OCI-LY3 (cell line): ENCODE results near the gene USP46.

Experiments
- H2AFZ ChIP-seq: fragments of 200-600, 300-600 bp; shearing (Covaris generic); 2 replicates; pipeline ENCODE4 v1.6.0; 2014; ENCODE audit warnings: antibody characterized with exemption, low read depth, low read length
- H3K27ac ChIP-seq: fragments of 200-600, 300-600 bp; sonication (generic); 2 replicates; pipeline ENCODE4 v1.5.1; 2014; ENCODE audit warnings: mild to moderate bottlenecking, low read length, moderate library complexity, mixed read lengths
- H3K27me3 ChIP-seq: fragments of 200-600, 300-600 bp; sonication (generic); 2 replicates; pipeline ENCODE4 v1.6.1; 2014; ENCODE audit warnings: low read depth, low read length, mixed read lengths
- H3K36me3 ChIP-seq: fragments of 200-600, 300-600 bp; sonication (generic); replicated peaks from 2 replicates; pipeline ENCODE3; 2014; ENCODE audit warnings: low read depth, low read length, mixed read lengths
- H3K4me1 ChIP-seq: fragments of 300-600, 200-600 bp; sonication (generic); 2 replicates; pipeline ENCODE4 v1.6.1; 2014; ENCODE audit warnings: low read length, mixed read lengths
- H3K4me2 ChIP-seq: fragments of 200-600, 300-600 bp; sonication (generic); 2 replicates; pipeline ENCODE4 v1.6.1; 2014; ENCODE audit warnings: low read length, mixed read lengths
- H3K4me3 ChIP-seq: fragments of 300-600, 200-600 bp; sonication (generic); 2 replicates; pipeline ENCODE4 v1.5.1; 2014; ENCODE audit warnings: antibody characterized with exemption, mild to moderate bottlenecking, low read length, moderate library complexity
- H3K79me2 ChIP-seq: fragments of 300-600, 200-600 bp; shearing (Covaris generic); 2 replicates; pipeline ENCODE4 v1.6.1; 2014; ENCODE audit warnings: mild to moderate bottlenecking, low read length, mixed read lengths
- H3K9ac ChIP-seq: fragments of 300-600, 200-600 bp; shearing (Covaris generic); 2 replicates; pipeline ENCODE4 v1.6.0; 2014; ENCODE audit warnings: mild to moderate bottlenecking, low read length, moderate library complexity
- H3K9me3 ChIP-seq: fragments of 200-600, 300-600 bp; shearing (Covaris generic); 2 replicates; pipeline ENCODE4 v1.6.1; 2014; ENCODE audit warnings: low read length, mixed read lengths; ENCODE audit not compliant: insufficient read depth
- H4K20me1 ChIP-seq: fragments of 200-600, 300-600 bp; sonication (generic); 2 replicates; pipeline ENCODE4 v1.6.1; 2016; ENCODE audit warnings: low read length, mixed read lengths; ENCODE audit not compliant: insufficient read depth
- CTCF ChIP-seq: fragments of 200-600, 300-600 bp; sonication (generic); IDR thresholded peaks from 2 replicates; pipeline ENCODE4 v1.5.1; 2014; ENCODE audit warnings: antibody characterized with exemption, low read length, low read depth
- EZH2phosphoT487 ChIP-seq: fragments of 200-600 bp; shearing (Covaris generic); IDR thresholded peaks from 2 replicates; pipeline ENCODE4 v1.6.1; 2018; ENCODE audit warnings: antibody characterized with exemption, mixed run types, low read depth

The USP46 gene

GRCh38 chr4:52579602-52580272 lies 79.4 kb downstream of the USP46 start:
- no peak overlapping the region for H3K4me2 ChIP-seq
- H3K79me2 ChIP-seq = no peaks in the 10 kb centered on the region
- H4K20me1 ChIP-seq = no peaks in the 10 kb centered on the region
- no peak overlapping the region for H3K4me3 ChIP-seq
- peaks cover 8% of the 10 kb centered on the region for H3K4me1 ChIP-seq
- no peaks in the 10 kb centered on the region for H3K36me3 ChIP-seq
- TF ChIP-seq EZH2phosphoT487 = no peak
- no peak for TF ChIP-seq CTCF
- H3K9ac ChIP-seq = no peak overlapping the region
- no peak overlapping the region for H3K27ac ChIP-seq
- no peaks in the 10 kb centered on the region for H3K9me3 ChIP-seq
- no peaks in the 10 kb centered on the region for H3K27me3 ChIP-seq
- no peak overlapping the region for H2AFZ ChIP-seq

- no peak overlapping the region for H3K9ac ChIP-seq
- no peaks in the 10 kb centered on the region for H3K27me3 ChIP-seq
- H3K27ac ChIP-seq = no peak overlapping the region
- no peak overlapping the region for H2AFZ ChIP-seq
- no peaks in the 10 kb centered on the region for H3K36me3 ChIP-seq
- no peak overlapping the region for H3K4me3 ChIP-seq
- no peak overlapping the region for H3K4me2 ChIP-seq
- H3K9me3 ChIP-seq = no peaks in the 10 kb centered on the region
- H4K20me1 ChIP-seq = no peaks in the 10 kb centered on the region
- TF ChIP-seq EZH2phosphoT487 (no peak), CTCF (no peak)
- H3K4me1 ChIP-seq = peaks cover 8% of the 10 kb centered on the region
- no peaks in the 10 kb centered on the region for H3K79me2 ChIP-seq
Observed at GRCh38 chr4:52578951-52579350, 80.2 kb downstream of the USP46 start.

DNA sequence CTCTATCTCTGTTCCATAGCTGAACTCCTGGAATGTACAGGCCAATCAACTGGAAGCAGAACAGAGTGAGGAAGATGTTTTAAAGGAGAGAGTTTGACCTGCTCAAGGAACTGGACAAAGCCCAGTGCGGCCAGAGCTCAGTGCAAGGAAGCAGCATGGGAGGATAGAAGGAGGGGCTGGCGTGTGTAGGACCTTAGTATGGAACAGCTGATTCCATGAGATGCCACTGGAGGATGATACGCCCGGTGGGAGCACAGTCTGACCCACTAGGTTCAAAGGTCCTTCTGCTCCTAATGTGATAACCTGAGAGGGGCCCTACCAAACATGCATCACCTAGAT lies 81.5 kb downstream of the USP46 start:
- Histone ChIP-seq H3K79me2 (no peaks in the 10 kb centered on the region), H3K4me3 (no peak overlapping the region), H3K9ac (no peak overlapping the region), H4K20me1 (no peaks in the 10 kb centered on the region), H3K27me3 (no peaks in the 10 kb centered on the region), H2AFZ (no peak overlapping the region), H3K27ac (no peak overlapping the region), H3K9me3 (no peaks in the 10 kb centered on the region), H3K36me3 (no peaks in the 10 kb centered on the region), H3K4me1 (peaks cover 8% of the 10 kb centered on the region), H3K4me2 (no peak overlapping the region)
- TF ChIP-seq CTCF (no peak), EZH2phosphoT487 (no peak)

DNA sequence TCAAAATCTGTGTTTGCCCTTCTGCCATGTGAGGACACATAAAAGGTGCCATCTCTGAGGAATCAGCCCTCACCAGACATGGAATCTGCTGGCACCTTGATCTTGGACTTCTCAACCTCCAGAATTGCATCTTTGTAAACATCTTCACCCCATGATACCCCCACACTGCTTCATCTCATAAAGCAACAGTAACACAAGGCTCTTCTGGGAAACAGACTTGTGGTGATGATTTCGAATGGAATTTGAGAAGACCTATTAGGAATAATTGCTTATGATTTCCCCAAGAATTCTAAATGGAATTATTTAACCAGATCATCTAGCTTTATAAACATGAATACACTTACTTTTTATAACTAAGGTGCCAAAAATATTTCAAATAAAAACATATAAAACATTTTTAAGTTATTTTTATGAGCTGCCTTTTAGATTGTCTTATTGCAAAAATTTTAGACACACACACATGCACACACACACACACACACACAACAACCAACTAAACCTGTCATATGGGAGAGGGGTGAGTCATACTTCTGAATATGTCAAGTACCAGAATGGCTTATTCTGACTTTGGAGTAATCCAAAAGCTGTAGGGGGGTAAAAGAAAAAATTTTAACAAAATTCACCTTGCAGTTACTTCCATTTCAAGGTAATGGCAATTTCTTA lies 82.0 kb downstream of the USP46 start:
- Histone ChIP-seq H3K9ac (no peak overlapping the region), H2AFZ (no peak overlapping the region)

More for the DNA sequence above, 82.0 kb downstream of the USP46 start:
- H3K79me2 ChIP-seq = no peaks in the 10 kb centered on the region
- no peaks in the 10 kb centered on the region for H3K9me3 ChIP-seq
- H3K4me2 ChIP-seq = no peak overlapping the region
- H4K20me1 ChIP-seq = no peaks in the 10 kb centered on the region
- no peaks in the 10 kb centered on the region for H3K36me3 ChIP-seq
- no peaks in the 10 kb centered on the region for H3K27me3 ChIP-seq
- H3K4me1 ChIP-seq = peaks cover 8% of the 10 kb centered on the region
- TF ChIP-seq CTCF = no peak
- no peak for TF ChIP-seq EZH2phosphoT487
- H3K4me3 ChIP-seq = no peak overlapping the region
- no peak overlapping the region for H3K27ac ChIP-seq
